IMR-90 (cell line): ENCODE measurements around the gene BIRC5. TPM values are rescaled to one million over a fixed set of nuclear protein-coding genes. Genes with fewer than 3 reads are reported as not detected.

Experiments used
- ATAC-seq: fragments of 200-7000 bp; cut with Tn5 transposase; 2 replicates; pipeline ENCODE4 v1.9.1; 2020; ENCODE audit warnings: low read depth, mild to moderate bottlenecking, moderate library complexity
- BruUV-seq: library from RNA; stranded (reverse); fragments of 400-500 nt; replicated peaks from 2 replicates; lab custom pipeline; 2021; lab: Mats Ljungman, UMichigan
- CTCF ChIA-PET: fragments of 300-600 bp; formaldehyde crosslinking; extraction: SDS; loops from one replicate; lab custom pipeline; 2021; ENCODE audit warnings: antibody characterized with exemption; lab: Yijun Ruan, JAX
- POLR2A ChIA-PET: fragments of 300-600 bp; sonication (Branson Sonifier 250); formaldehyde crosslinking; loops from one replicate; lab custom pipeline; 2022; ENCODE audit warnings: antibody characterized with exemption; ENCODE audit not compliant: unreplicated experiment; lab: Charles Lee
- DNase-seq: peaks from one replicate; pipeline ENCODE4 v3.0.0; 2013
- H2AFZ ChIP-seq: replicated peaks from 2 replicates; pipeline ENCODE3; 2013; ENCODE audit warnings: low read length, mild to moderate bottlenecking; ENCODE audit not compliant: poor library complexity
- H2AK5ac ChIP-seq: 2 replicates; pipeline ENCODE4 v1.6.1; 2013; ENCODE audit warnings: low read depth, low read length, inconsistent platforms
- H2AK9ac ChIP-seq: replicated peaks from 2 replicates; pipeline ENCODE3; 2013; ENCODE audit warnings: mild to moderate bottlenecking, low read depth, low read length, moderate library complexity; ENCODE audit not compliant: poor library complexity
- H2BK120ac ChIP-seq: 2 replicates; pipeline ENCODE4 v1.6.1; 2013; ENCODE audit warnings: low read depth, low read length, inconsistent platforms
- H2BK15ac ChIP-seq: 3 replicates; pipeline ENCODE4 v1.6.1; 2013; ENCODE audit warnings: low read depth, low read length, inconsistent platforms
- H2BK20ac ChIP-seq: 2 replicates; pipeline ENCODE4 v1.6.1; 2013; ENCODE audit warnings: low read depth, mild to moderate bottlenecking, inconsistent platforms, low read length, moderate library complexity
- H2BK5ac ChIP-seq: 2 replicates; pipeline ENCODE4 v1.6.1; 2013; ENCODE audit warnings: mild to moderate bottlenecking, low read depth, low read length, inconsistent platforms; ENCODE audit not compliant: poor library complexity, severe bottlenecking
- H3K14ac ChIP-seq: replicated peaks from 2 replicates; pipeline ENCODE4 v1.6.1; 2013; ENCODE audit warnings: low read depth, low read length, inconsistent platforms
- H3K18ac ChIP-seq: 2 replicates; pipeline ENCODE4 v1.6.1; 2013; ENCODE audit warnings: low read depth, low read length, control low read depth
- H3K23ac ChIP-seq: 2 replicates; pipeline ENCODE4 v1.6.1; 2013; ENCODE audit warnings: low read depth, low read length, inconsistent platforms
- H3K27ac ChIP-seq: 2 replicates; pipeline ENCODE4 v1.5.1; 2013; ENCODE audit warnings: mild to moderate bottlenecking, control low read depth, low read length; ENCODE audit not compliant: insufficient read depth
- H3K27me3 ChIP-seq: 2 replicates; pipeline ENCODE4 v1.6.1; 2013; ENCODE audit warnings: low read length; ENCODE audit not compliant: control insufficient read depth, insufficient read depth
- H3K36me3 ChIP-seq: 2 replicates; pipeline ENCODE4 v1.6.1; 2013; ENCODE audit warnings: low read length, mixed read lengths; ENCODE audit not compliant: control insufficient read depth, insufficient read depth
- H3K4ac ChIP-seq: 2 replicates; pipeline ENCODE4 v1.6.1; 2013; ENCODE audit warnings: low read depth, low read length, inconsistent platforms
- H3K4me1 ChIP-seq: 2 replicates; pipeline ENCODE4 v1.6.1; 2013; ENCODE audit warnings: low read length, mixed read lengths; ENCODE audit not compliant: control insufficient read depth, insufficient read depth
- H3K4me2 ChIP-seq: 2 replicates; pipeline ENCODE4 v1.6.1; 2013; ENCODE audit warnings: low read depth, mild to moderate bottlenecking, control low read depth, low read length, moderate library complexity
- H3K4me3 ChIP-seq: 2 replicates; pipeline ENCODE4 v1.5.1; 2013; ENCODE audit warnings: low read depth, mild to moderate bottlenecking, control low read depth, low read length, moderate library complexity; ENCODE audit not compliant: insufficient read depth
- H3K56ac ChIP-seq: 2 replicates; pipeline ENCODE4 v1.6.1; 2013; ENCODE audit warnings: low read length, inconsistent platforms; ENCODE audit not compliant: insufficient read depth; ENCODE audit errors: extremely low read depth
- H3K79me1 ChIP-seq, 2 experiments: 2 replicates each; pipeline ENCODE4 v1.6.1; 2013; ENCODE audit warnings: low read length in 2 of 2, inconsistent platforms in 1 of 2, low read depth in 1 of 2
- H3K9ac ChIP-seq: 2 replicates; pipeline ENCODE4 v1.6.1; 2013; ENCODE audit warnings: low read depth, low read length, control low read depth
- H3K9me1 ChIP-seq: 2 replicates; pipeline ENCODE4 v1.6.1; 2013; ENCODE audit warnings: low read length, inconsistent platforms; ENCODE audit not compliant: insufficient read depth
- H3K9me3 ChIP-seq: 2 replicates; pipeline ENCODE4 v1.6.1; 2013; ENCODE audit warnings: low read length; ENCODE audit not compliant: control insufficient read depth, insufficient read depth
- H4K20me1 ChIP-seq: 2 replicates; pipeline ENCODE4 v1.6.1; 2013; ENCODE audit warnings: low read length, inconsistent platforms; ENCODE audit not compliant: insufficient read depth
- H4K5ac ChIP-seq: 2 replicates; pipeline ENCODE4 v1.6.1; 2013; ENCODE audit warnings: mild to moderate bottlenecking, low read depth, low read length, control low read depth
- H4K8ac ChIP-seq, 2 experiments: 2 replicates each; pipeline ENCODE4 v1.6.1; 2013; ENCODE audit warnings: low read depth in 2 of 2, low read length in 2 of 2, control low read depth in 1 of 2, inconsistent platforms in 1 of 2
- H4K91ac ChIP-seq: 2 replicates; pipeline ENCODE4 v1.6.1; 2013; ENCODE audit warnings: low read depth, low read length, inconsistent platforms; ENCODE audit not compliant: insufficient read depth
- BHLHE40 ChIP-seq: fragments of 150-350 bp; IDR thresholded peaks from 2 replicates; pipeline ENCODE4 v1.6.1; 2016; ENCODE audit warnings: mild to moderate bottlenecking, low read depth, low read length
- CEBPB ChIP-seq: IDR thresholded peaks from 2 replicates; pipeline ENCODE4 v1.6.1; 2012; ENCODE audit warnings: low read depth, low read length, improper control_type of control experiment
- CHD1 ChIP-seq: IDR thresholded peaks from 2 replicates; pipeline ENCODE4 v1.6.1; 2012; ENCODE audit warnings: low read depth, low read length, improper control_type of control experiment
- FOS ChIP-seq: fragments of 150-350 bp; IDR thresholded peaks from 2 replicates; pipeline ENCODE4 v1.6.1; 2016; ENCODE audit warnings: low read depth, low read length
- MAFK ChIP-seq: IDR thresholded peaks from 2 replicates; pipeline ENCODE4 v1.6.1; 2012; ENCODE audit warnings: low read depth, low read length, improper control_type of control experiment
- MAZ ChIP-seq: IDR thresholded peaks from 2 replicates; pipeline ENCODE4 v1.6.1; 2012; ENCODE audit warnings: low read depth, mild to moderate bottlenecking, low read length, improper control_type of control experiment, moderate library complexity, borderline replicate concordance
- NFE2L2 ChIP-seq: fragments of 150-350 bp; IDR thresholded peaks from 2 replicates; pipeline ENCODE4 v1.6.1; 2016; ENCODE audit warnings: low read depth, mild to moderate bottlenecking, low read length
- POLR2A ChIP-seq: IDR thresholded peaks from 2 replicates; pipeline ENCODE4 v1.6.1; 2012; ENCODE audit warnings: mild to moderate bottlenecking, low read depth, low read length
- RAD21 ChIP-seq: IDR thresholded peaks from 2 replicates; pipeline ENCODE4 v1.6.1; 2012; ENCODE audit warnings: low read length, improper control_type of control experiment
- RCOR1 ChIP-seq: IDR thresholded peaks from 2 replicates; pipeline ENCODE4 v1.6.1; 2012; ENCODE audit warnings: mild to moderate bottlenecking, low read length, improper control_type of control experiment; ENCODE audit not compliant: insufficient replicate concordance
- RFX5 ChIP-seq: IDR thresholded peaks from 2 replicates; pipeline ENCODE4 v1.8.0; 2012; ENCODE audit warnings: low read depth, mild to moderate bottlenecking, low read length, moderate library complexity
- SMC3 ChIP-seq: fragments of 150-350 bp; IDR thresholded peaks from 2 replicates; pipeline ENCODE4 v1.6.1; 2016; ENCODE audit warnings: low read depth, mild to moderate bottlenecking, antibody characterized with exemption, low read length, moderate library complexity
- WGBS, 2 experiments: methylation state at CpG; one replicate each; pipeline versions ENCODE4 v1.1.5 to v1.1.7; 2013; ENCODE audit warnings: missing lambda C conversion rate in 2 of 2; ENCODE audit not compliant: insufficient read length in 1 of 2; ENCODE audit errors: extremely low coverage in 2 of 2; 5-methylcytosine and 5-hydroxymethylcytosine counted together
- dilution Hi-C: fragments of 300-500 bp; cut with HindIII; formaldehyde crosslinking; loops from one replicate; pipeline ENCODE4 v1.14.3; 2018; ENCODE audit warnings: low sequenced_read_pairs; ENCODE audit not compliant: unreplicated experiment
- in situ Hi-C: fragments of 300-500 bp; cut with MboI; formaldehyde crosslinking; loops from 3 replicates; pipeline ENCODE4 v1.14.3; 2019; ENCODE audit warnings: low sequenced_read_pairs, inconsistent platforms, mixed read lengths
- intact Hi-C: fragments of 100-400 bp; cut with micrococcal nuclease; formaldehyde crosslinking; loops from 2 replicates; pipeline ENCODE4 v1.10.0; 2022
- polyA plus RNA-seq, 3 experiments: library from polyadenylated mRNA; depleted of rRNA; stranded (reverse); fragments of >200 nt; gene quantifications; 2 replicates each; pipeline ENCODE4 v1.2.3, GENCODE V29; 2012; ENCODE audit warnings: low replicate concordance in 1 of 3
- total RNA-seq: library from RNA; depleted of rRNA; stranded (reverse); fragments of >200 nt; gene quantifications from 2 replicates; pipeline ENCODE4 v1.2.3, GENCODE V29; 2012
- TF ChIP-seq, protein P1 (sequence below): fragments of 150-350 bp; IDR thresholded peaks from 2 replicates; pipeline ENCODE4 v1.6.1; 2016; ENCODE audit warnings: low read depth, mild to moderate bottlenecking, low read length, moderate library complexity, borderline replicate concordance
- TF ChIP-seq, protein P2 (sequence below): fragments of 150-350 bp; IDR thresholded peaks from 2 replicates; pipeline ENCODE4 v1.6.1; 2017; ENCODE audit warnings: mild to moderate bottlenecking, antibody characterized with exemption, low read length, low read depth

Gene BIRC5
- total and polyA plus RNA-seq, 2 of the 4 experiments (the other 2 are of a cell fraction) = 16.6 to 52.7 TPM

DNA sequence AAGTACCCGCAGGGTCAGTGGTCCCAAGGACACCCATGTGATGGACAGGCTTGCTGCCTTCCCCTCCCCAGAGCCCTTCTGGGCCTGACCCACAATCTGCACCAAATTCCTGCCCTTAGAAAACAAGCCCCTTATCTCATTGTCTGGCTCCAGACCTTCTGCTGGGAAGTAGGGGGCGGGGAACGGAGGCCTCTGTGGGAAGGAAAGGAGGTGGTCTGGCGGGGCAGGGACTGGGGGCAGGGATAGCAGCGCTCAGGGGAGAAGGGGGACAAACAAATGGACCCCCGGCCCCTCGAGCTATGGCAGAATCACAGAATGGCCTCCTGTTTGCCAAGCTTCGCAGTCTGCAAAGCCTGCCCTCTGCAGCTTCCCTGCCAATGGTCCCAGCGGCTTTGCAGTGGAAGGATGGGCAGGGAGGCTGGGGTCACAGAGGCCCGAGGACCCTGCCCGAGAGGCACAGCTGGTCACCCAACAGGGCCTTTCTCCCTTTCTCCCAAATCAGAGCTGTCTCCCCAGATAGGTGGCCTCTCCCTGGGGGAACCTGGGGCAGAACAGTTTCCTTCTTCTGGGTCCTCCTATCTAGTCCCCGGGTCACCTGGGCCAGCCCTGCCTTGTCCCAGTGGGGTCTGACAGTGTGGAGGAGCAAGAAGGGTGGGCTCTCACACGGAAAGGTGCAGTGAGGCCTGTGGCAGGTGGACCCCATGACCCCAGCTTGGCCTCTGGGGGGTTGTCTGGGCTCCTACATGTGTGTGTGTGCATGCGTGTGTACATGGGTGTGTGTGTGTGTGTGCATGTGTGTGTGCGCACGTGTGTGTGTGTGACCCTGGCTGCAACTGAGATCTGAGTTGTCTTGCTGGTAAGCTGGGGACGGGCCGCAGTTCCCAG lies 42.9 kb downstream of the BIRC5 start:
- WGBS, 2 experiments = 33% methylated on average over 1 of the region's 18 CpGs; no CpG with 5 or more reads in 1 of the 2 experiments
- Histone ChIP-seq H3K4me1 (peaks cover 3% of the 10 kb centered on the region; the same call in 1 of the 2 replicates), H4K8ac (no peak overlapping the region), H2BK15ac (no peak overlapping the region), H3K9me1 (0 out of 2 replicates have a peak, but pooled peaks cover 6% of the 10 kb centered on the region), H3K27me3 (peaks cover 7% of the 10 kb centered on the region; the same call in 1 of the 2 replicates), H3K9me3 (no peaks in the 10 kb centered on the region), H3K79me1 (peaks cover 0 to 4% of the 10 kb centered on the region in 2 experiments; a peak in 1 of 4 replicates), H4K5ac (no peak overlapping the region), H4K20me1 (no peaks in the 10 kb centered on the region), H4K91ac (no peak overlapping the region), H3K56ac (no peak overlapping the region), H2AFZ (peak overlapping the region; percentile 19), H3K4me3 (no peak overlapping the region), H2AK9ac (no peak overlapping the region), H2BK120ac (no peak overlapping the region), H3K36me3 (no peaks in the 10 kb centered on the region), H2BK5ac (no peak overlapping the region), H3K14ac (no peak overlapping the region), H3K18ac (no peak overlapping the region), H3K4ac (no peak overlapping the region), H3K9ac (no peak overlapping the region), H2BK20ac (no peak overlapping the region), H3K4me2 (no peak overlapping the region), H3K27ac (no peak overlapping the region), H3K23ac (no peak overlapping the region), H2AK5ac (no peak overlapping the region)
- DNase-seq (no peak), ATAC-seq (no peak)
- in situ Hi-C loops = no loop called here
- intact Hi-C loops = loop anchor here (10.0 kb wide), 1 partner anchor 448 kb away; no protein-coding TSS in a partner anchor
- ChIA-PET CTCF (no interaction called here), POLR2A (no interaction called here)
- dilution Hi-C loops = no loop called here
- BruUV-seq = no TSS peak
- no peak for TF ChIP-seq RCOR1
- no peak for TF ChIP-seq RAD21
- TF ChIP-seq, protein P1, sequence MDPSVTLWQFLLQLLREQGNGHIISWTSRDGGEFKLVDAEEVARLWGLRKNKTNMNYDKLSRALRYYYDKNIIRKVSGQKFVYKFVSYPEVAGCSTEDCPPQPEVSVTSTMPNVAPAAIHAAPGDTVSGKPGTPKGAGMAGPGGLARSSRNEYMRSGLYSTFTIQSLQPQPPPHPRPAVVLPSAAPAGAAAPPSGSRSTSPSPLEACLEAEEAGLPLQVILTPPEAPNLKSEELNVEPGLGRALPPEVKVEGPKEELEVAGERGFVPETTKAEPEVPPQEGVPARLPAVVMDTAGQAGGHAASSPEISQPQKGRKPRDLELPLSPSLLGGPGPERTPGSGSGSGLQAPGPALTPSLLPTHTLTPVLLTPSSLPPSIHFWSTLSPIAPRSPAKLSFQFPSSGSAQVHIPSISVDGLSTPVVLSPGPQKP = no peak
- no peak for TF ChIP-seq SMC3
- no peak for TF ChIP-seq POLR2A
- TF ChIP-seq NFE2L2 = no peak
- TF ChIP-seq CEBPB = no peak
- no peak for TF ChIP-seq RFX5
- TF ChIP-seq CHD1 = no peak
- TF ChIP-seq MAZ = no peak
- TF ChIP-seq FOS = no peak
- no peak for TF ChIP-seq BHLHE40
- TF ChIP-seq, protein P2, sequence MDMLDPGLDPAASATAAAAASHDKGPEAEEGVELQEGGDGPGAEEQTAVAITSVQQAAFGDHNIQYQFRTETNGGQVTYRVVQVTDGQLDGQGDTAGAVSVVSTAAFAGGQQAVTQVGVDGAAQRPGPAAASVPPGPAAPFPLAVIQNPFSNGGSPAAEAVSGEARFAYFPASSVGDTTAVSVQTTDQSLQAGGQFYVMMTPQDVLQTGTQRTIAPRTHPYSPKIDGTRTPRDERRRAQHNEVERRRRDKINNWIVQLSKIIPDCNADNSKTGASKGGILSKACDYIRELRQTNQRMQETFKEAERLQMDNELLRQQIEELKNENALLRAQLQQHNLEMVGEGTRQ = no peak
- no peak for TF ChIP-seq MAFK
